ENCODE results near the gene NOP53. TPM values are rescaled to one million over a fixed set of nuclear protein-coding genes. Genes with fewer than 3 reads are reported as not detected.
"Not testable (repeated sequence)": the region's sequence is repeated elsewhere in the genome, so short reads cannot be mapped to it uniquely, and the experiment has no call there.

The NOP53 gene
- total RNA-seq, 3 donors from 2014 or later (not counting 1 experiment from before 2014, with no cell fraction given), result 416 to 445 (median 428) TPM

DNA sequence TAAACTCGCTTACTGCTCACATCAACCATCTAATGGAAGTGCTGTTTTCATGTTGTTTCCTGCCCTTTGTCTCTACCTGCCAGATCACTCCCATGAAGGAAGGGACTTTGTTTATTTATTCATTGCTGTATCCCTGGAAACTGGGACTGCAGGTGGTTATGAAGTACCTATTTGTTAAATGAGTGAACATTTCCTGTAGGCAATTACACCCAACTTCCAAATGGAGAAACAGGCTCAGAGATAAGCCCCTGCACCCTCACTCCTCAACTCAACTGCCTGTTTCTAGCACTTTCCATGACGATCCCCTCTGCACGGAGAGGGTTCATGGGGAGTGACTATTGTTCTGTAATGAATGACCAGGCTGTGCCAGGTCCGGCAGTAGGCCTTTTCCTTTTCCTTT is 31.2 kb downstream of the NOP53 start:
- no peaks in the 10 kb centered on the region for H3K27me3 Mint-ChIP-seq (ENCODE audit: low read depth in 2 of 2)
- Histone ChIP-seq H3K9me3 (ENCODE audit: control insufficient read depth, insufficient read depth, low read length) (no peaks in the 10 kb centered on the region), H3K36me3 (ENCODE audit: control insufficient read depth, insufficient read depth, low read length) (peaks cover 6% of the 10 kb centered on the region), H3K4me1 (ENCODE audit: control insufficient read depth, insufficient read depth, low read length) (peaks cover 26% of the 10 kb centered on the region), H3K4me3 (ENCODE audit: low read length) (no peak overlapping the region), H3K27me3 (ENCODE audit: control insufficient read depth, insufficient read depth, low read length) (no peaks in the 10 kb centered on the region), H3K27ac (ENCODE audit: low read length) (no peak overlapping the region)
- DNase-seq (no peak), ATAC-seq (no peak)
- H3K9me3 Mint-ChIP-seq, result no peaks in the 10 kb centered on the region
- no peaks in the 10 kb centered on the region for H3K36me3 Mint-ChIP-seq
- peak overlapping the region; percentile 47 for H3K4me3 Mint-ChIP-seq
- WGBS (ENCODE audit: insufficient coverage), result 90% methylated on average over 2 of the region's 4 CpGs
- H3K4me1 Mint-ChIP-seq, result peaks cover 7 to 39% of the 10 kb centered on the region in 2 donors
- no peak overlapping the region for H3K27ac Mint-ChIP-seq
- intact Hi-C loops (cut with micrococcal nuclease), result no loop called here
- TF ChIP-seq, protein P1, sequence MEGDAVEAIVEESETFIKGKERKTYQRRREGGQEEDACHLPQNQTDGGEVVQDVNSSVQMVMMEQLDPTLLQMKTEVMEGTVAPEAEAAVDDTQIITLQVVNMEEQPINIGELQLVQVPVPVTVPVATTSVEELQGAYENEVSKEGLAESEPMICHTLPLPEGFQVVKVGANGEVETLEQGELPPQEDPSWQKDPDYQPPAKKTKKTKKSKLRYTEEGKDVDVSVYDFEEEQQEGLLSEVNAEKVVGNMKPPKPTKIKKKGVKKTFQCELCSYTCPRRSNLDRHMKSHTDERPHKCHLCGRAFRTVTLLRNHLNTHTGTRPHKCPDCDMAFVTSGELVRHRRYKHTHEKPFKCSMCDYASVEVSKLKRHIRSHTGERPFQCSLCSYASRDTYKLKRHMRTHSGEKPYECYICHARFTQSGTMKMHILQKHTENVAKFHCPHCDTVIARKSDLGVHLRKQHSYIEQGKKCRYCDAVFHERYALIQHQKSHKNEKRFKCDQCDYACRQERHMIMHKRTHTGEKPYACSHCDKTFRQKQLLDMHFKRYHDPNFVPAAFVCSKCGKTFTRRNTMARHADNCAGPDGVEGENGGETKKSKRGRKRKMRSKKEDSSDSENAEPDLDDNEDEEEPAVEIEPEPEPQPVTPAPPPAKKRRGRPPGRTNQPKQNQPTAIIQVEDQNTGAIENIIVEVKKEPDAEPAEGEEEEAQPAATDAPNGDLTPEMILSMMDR (IDR thresholded peaks at IDR 0.05), result no peak

DNA sequence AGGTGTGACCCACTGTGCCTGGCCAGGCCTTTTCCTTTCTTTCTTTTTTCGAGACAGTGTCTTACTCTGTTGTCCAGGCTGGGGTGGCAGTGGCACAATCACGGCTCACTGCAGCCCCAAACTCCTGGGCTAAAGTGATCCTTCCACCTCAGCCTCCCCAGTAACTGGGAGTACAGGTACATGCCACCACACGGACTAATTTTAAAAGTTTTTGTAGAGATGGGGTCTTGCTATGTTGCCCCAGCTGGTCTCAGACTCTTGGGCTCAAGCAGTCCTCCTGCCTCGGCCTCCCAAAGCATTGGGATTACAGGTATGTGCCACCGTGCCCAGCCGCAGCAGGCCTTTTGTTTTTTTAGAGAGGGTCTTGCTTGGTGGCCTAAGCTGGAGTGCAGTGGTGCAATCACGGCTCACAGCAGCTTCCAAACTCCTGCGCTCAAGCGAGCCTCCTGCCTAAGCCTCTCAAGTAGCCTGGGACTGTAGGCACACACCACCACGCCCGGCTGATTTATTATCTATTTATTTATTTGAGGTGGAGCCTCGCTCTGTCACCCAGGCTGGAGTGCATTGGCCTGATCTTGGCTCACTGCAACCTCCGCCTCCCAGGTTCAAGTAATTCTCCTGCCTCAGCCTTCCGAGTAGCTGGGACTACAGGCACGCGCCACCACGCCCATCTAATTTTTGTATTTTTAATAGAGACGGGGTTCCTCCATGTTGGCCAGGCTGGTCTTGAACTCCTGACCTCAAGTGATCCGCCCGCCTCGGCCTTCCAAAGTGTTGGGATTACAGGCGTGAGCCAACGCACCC is 32.1 kb downstream of the NOP53 start:
- Mint-ChIP-seq H3K4me3 (peak overlapping the region; percentile 95), H3K4me1 (peaks cover 7 to 42% of the 10 kb centered on the region in 2 donors), H3K27ac (peak overlapping the region; percentile 88 to 95)
- H3K27ac ChIP-seq (ENCODE audit: low read length); H3K9me3 ChIP-seq (ENCODE audit: control insufficient read depth, insufficient read depth, low read length); H3K27me3 Mint-ChIP-seq (ENCODE audit: low read depth in 2 of 2); ATAC-seq; H3K9me3 Mint-ChIP-seq; H3K27me3 ChIP-seq (ENCODE audit: control insufficient read depth, insufficient read depth, low read length); H3K36me3 Mint-ChIP-seq; intact Hi-C loops (cut with micrococcal nuclease); DNase-seq: not testable (repeated sequence)
- Histone ChIP-seq H3K36me3 (ENCODE audit: control insufficient read depth, insufficient read depth, low read length) (peaks cover 11% of the 10 kb centered on the region), H3K4me1 (ENCODE audit: control insufficient read depth, insufficient read depth, low read length) (peaks cover 26% of the 10 kb centered on the region), H3K4me3 (ENCODE audit: low read length) (peak overlapping the region; percentile 89)
- WGBS (ENCODE audit: insufficient coverage), result 87% methylated on average over 17 of the region's 23 CpGs

DNA sequence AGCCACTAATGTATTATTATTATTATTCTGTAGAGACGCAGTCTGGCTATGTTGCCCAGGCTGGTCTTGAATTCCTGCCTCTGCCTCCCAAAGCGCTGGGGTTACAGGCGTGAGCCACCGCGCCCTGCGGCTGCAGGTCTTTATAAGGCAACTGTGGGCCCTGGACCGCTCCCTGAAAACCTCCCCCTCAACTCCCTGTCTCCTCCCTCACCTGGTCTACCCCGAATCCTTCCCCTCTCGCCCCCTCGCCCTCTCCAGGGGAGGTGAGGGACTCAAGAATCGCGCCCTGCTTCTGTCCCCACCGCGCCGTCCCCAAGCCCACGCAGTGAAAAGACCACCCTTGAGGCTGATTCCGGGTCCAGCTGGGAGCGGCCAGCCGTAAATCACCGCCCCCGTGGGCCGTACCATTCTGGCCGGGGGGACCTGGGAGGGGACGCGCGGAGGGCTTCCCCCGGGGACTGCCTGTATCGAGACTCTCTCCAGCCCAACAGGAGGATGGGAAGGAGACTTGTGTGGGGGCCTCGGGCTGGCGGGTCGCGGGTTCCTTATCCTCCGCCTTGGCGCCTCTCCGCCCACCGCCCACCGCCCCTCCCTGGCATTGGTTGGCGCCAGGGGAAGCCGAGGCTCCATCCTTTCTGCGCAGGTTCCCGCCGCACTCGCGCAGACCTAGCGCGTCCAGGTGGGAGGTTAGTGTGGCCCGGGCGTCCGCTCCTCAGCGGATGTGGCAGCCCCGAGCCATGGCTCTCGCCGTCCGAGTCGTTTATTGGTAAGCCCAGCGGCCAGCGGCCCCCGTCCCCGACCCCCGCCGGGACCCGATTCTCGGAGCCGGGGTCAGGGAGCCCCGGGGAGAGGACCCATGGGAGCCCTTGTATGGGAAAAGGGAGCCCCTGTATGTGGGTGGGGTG is 33.0 kb downstream of the NOP53 start, which contains the start of gene SELENOW:
TSS of gene SELENOW (plus strand) at position 655 of the 905 bp plus-strand sequence. CDS start at position 738, 83 bp downstream.
- no peaks in the 10 kb centered on the region for H3K27me3 Mint-ChIP-seq (ENCODE audit: low read depth in 2 of 2)
- TF ChIP-seq, protein P1 (IDR thresholded peaks at IDR 0.05), result no peak
- ATAC-seq (peak; percentile 89 to 94 (median 93)), DNase-seq (peak; percentile 75 to 87)
- peaks cover 7 to 42% of the 10 kb centered on the region in 2 donors for H3K4me1 Mint-ChIP-seq
- peak within 1 kb of the TSS; percentile 89 for H3K4me3 ChIP-seq (ENCODE audit: low read length)
- no peaks in the 10 kb centered on the region for H3K36me3 Mint-ChIP-seq
- peaks cover 26% of the 10 kb centered on the region for H3K4me1 ChIP-seq (ENCODE audit: control insufficient read depth, insufficient read depth, low read length)
- intact Hi-C loops (cut with micrococcal nuclease), result no loop called here
- H3K27ac Mint-ChIP-seq, result peak within 1 kb of the TSS; percentile 88 to 95
- no peaks in the 10 kb centered on the region for H3K27me3 ChIP-seq (ENCODE audit: control insufficient read depth, insufficient read depth, low read length)
- H3K9me3 ChIP-seq (ENCODE audit: control insufficient read depth, insufficient read depth, low read length), result no peaks in the 10 kb centered on the region
- peaks cover 11% of the 10 kb centered on the region for H3K36me3 ChIP-seq (ENCODE audit: control insufficient read depth, insufficient read depth, low read length)
- WGBS (ENCODE audit: insufficient coverage), result under 1% methylated on average over 65 of the region's 65 CpGs
- H3K4me3 Mint-ChIP-seq, result peak within 1 kb of the TSS; percentile 95
- peak within 1 kb of the TSS; percentile 95 for H3K27ac ChIP-seq (ENCODE audit: low read length)
- no peaks in the 10 kb centered on the region for H3K9me3 Mint-ChIP-seq

DNA sequence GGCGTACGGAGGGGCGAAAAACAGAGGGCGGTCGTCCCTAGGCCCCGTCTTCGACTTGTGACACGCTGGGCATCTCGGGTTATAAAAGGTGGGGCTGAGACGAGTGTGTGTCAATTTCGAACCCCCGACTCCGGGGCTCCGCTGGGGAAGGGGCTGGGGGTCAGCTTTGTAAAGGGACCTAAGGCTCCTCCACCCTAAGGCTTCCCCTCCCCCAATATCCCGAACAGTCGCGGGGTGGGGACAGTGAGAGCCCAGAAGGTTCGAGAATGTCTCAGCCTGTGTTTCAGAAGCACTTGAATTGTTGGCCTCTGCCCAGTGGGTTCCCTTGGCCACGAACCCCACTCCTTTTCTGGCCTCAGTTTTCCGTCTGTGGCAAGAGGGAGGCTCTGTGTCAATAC is 33.6 kb downstream of the NOP53 start:
- Mint-ChIP-seq H3K4me1 (peaks cover 7 to 42% of the 10 kb centered on the region in 2 donors), H3K9me3 (no peaks in the 10 kb centered on the region), H3K27ac (peak overlapping the region; percentile 88 to 95), H3K27me3 (ENCODE audit: low read depth in 2 of 2) (no peaks in the 10 kb centered on the region), H3K4me3 (peak overlapping the region; percentile 95), H3K36me3 (no peaks in the 10 kb centered on the region)
- peaks cover 26% of the 10 kb centered on the region for H3K4me1 ChIP-seq (ENCODE audit: control insufficient read depth, insufficient read depth, low read length)
- no peaks in the 10 kb centered on the region for H3K27me3 ChIP-seq (ENCODE audit: control insufficient read depth, insufficient read depth, low read length)
- no peaks in the 10 kb centered on the region for H3K9me3 ChIP-seq (ENCODE audit: control insufficient read depth, insufficient read depth, low read length)
- WGBS (ENCODE audit: insufficient coverage), result under 1% methylated on average over 20 of the region's 20 CpGs
- peaks cover 11% of the 10 kb centered on the region for H3K36me3 ChIP-seq (ENCODE audit: control insufficient read depth, insufficient read depth, low read length)
- ATAC-seq, result peak in 1 of 3 donors; percentile 2
- peak overlapping the region; percentile 95 for H3K27ac ChIP-seq (ENCODE audit: low read length)
- DNase-seq, result peak in 1 of 2 donors; percentile 40
- intact Hi-C loops (cut with micrococcal nuclease), result no loop called here
- TF ChIP-seq, protein P1 (IDR thresholded peaks at IDR 0.05), result no peak
- peak overlapping the region; percentile 89 for H3K4me3 ChIP-seq (ENCODE audit: low read length)
